ENCODE results near the gene MRPL53. TPM values are rescaled to one million over a fixed set of nuclear protein-coding genes. Genes with fewer than 3 reads are reported as not detected.

The MRPL53 gene
- total RNA-seq, 1 experiment from 2014 or later, result 98.1 TPM

- H3K36me3 ChIP-seq (ENCODE audit: control insufficient read depth, insufficient read depth, low read length), result no peaks in the 10 kb centered on the region
- no peak overlapping the region for H3K4me3 ChIP-seq (ENCODE audit: low read depth in 2 of 2, low read length in 2 of 2)
- in situ Hi-C loops (cut with HindIII; ENCODE audit: low pct_unique_long_range_greater_than_20kb, low sequenced_read_pairs) (no loop called here), intact Hi-C loops (cut with micrococcal nuclease; ENCODE audit: unreplicated experiment) (no loop called here)
- H3K9me3 ChIP-seq (ENCODE audit: control insufficient read depth, insufficient read depth, low read depth, low read length), result no peaks in the 10 kb centered on the region
- no TSS peak for BruUV-seq (replicated peaks)
- no peak overlapping the region for H3K27ac ChIP-seq (ENCODE audit: low read length)
- peaks cover 3% of the 10 kb centered on the region; the same call in 1 of the 2 replicates for H3K27me3 ChIP-seq (ENCODE audit: control insufficient read depth, insufficient read depth, low read length)
- ChIA-PET CTCF (no interaction called here), POLR2A (no interaction called here)
- ATAC-seq (no peak), DNase-seq (ENCODE audit: low read depth, low spot score) (no peak)
- TF ChIP-seq SIN3A (IDR thresholded peaks at IDR 0.05; ENCODE audit: borderline replicate concordance, insufficient read depth, low read depth, low read length), result no peak
- TF ChIP-seq REST (IDR thresholded peaks at IDR 0.05; ENCODE audit: insufficient read depth in 1 of 2, low read depth in 2 of 2, low read length in 1 of 2), result no peak
- TF ChIP-seq TCF7L2 (IDR thresholded peaks at IDR 0.05; ENCODE audit: low read depth, low read length), result no peak
- TF ChIP-seq CTCF (IDR thresholded peaks at IDR 0.05), result no peak
- no peak for TF ChIP-seq POLR2AphosphoS5 (IDR thresholded peaks at IDR 0.05; ENCODE audit: low read depth, low read length)
- H3K4me1 ChIP-seq (ENCODE audit: control insufficient read depth, insufficient read depth, low read length), result no peaks in the 10 kb centered on the region
Measured at GRCh38 chr2:74448771-74449170, 23.7 kb downstream of the MRPL53 start.

GRCh38 chr2:74447230-74447999 is 25.1 kb downstream of the MRPL53 start:
- intact Hi-C loops (cut with micrococcal nuclease; ENCODE audit: unreplicated experiment) (no loop called here), in situ Hi-C loops (cut with HindIII; ENCODE audit: low pct_unique_long_range_greater_than_20kb, low sequenced_read_pairs) (no loop called here)
- DNase-seq (ENCODE audit: low read depth, low spot score) (no peak), ATAC-seq (no peak)
- 0 out of 2 replicates have a peak, but pooled peaks cover 3% of the 10 kb centered on the region for H3K4me1 ChIP-seq (ENCODE audit: control insufficient read depth, insufficient read depth, low read length)
- no peaks in the 10 kb centered on the region for H3K9me3 ChIP-seq (ENCODE audit: control insufficient read depth, insufficient read depth, low read depth, low read length)
- ChIA-PET CTCF (no interaction called here), POLR2A (no interaction called here)
- no peak overlapping the region for H3K27ac ChIP-seq (ENCODE audit: low read length)
- BruUV-seq (replicated peaks), result no TSS peak
- H3K36me3 ChIP-seq (ENCODE audit: control insufficient read depth, insufficient read depth, low read length), result no peaks in the 10 kb centered on the region
- H3K27me3 ChIP-seq (ENCODE audit: control insufficient read depth, insufficient read depth, low read length), result peaks cover 3% of the 10 kb centered on the region; the same call in 1 of the 2 replicates
- H3K4me3 ChIP-seq (ENCODE audit: low read depth in 2 of 2, low read length in 2 of 2), result no peak overlapping the region
- no peak for TF ChIP-seq TCF7L2 (IDR thresholded peaks at IDR 0.05; ENCODE audit: low read depth, low read length)
- no peak for TF ChIP-seq SIN3A (IDR thresholded peaks at IDR 0.05; ENCODE audit: borderline replicate concordance, insufficient read depth, low read depth, low read length)
- no peak for TF ChIP-seq CTCF (IDR thresholded peaks at IDR 0.05)
- TF ChIP-seq REST (IDR thresholded peaks at IDR 0.05; ENCODE audit: insufficient read depth in 1 of 2, low read depth in 2 of 2, low read length in 1 of 2), result no peak
- TF ChIP-seq POLR2AphosphoS5 (IDR thresholded peaks at IDR 0.05; ENCODE audit: low read depth, low read length), result no peak

Measured in Panc1 (cell line).